Adrenal gland (tissue), 12 donors: Measurements from ENCODE around the gene ECE2. TPM values are rescaled to one million over a fixed set of nuclear protein-coding genes. Genes with fewer than 3 reads are reported as not detected.

Experiments used
- DNase-seq, 7 donors: peaks; one replicate each; pipeline ENCODE4 v3.0.0-alpha.2; 2019 to 2020
- H3K27ac ChIP-seq, 5 donors: fragments of 200-600 bp; sonication (generic) in 4 of 5; 1 replicate in 3 of 5; 2 replicates in 2 of 5; pipeline versions ENCODE4 v1.5.1 to v1.8.0; 2016 to 2020; ENCODE audit warnings: mild to moderate bottlenecking in 1 of 5
- H3K27me3 ChIP-seq: fragments of 200-600 bp; 2 replicates; pipeline ENCODE4 v1.8.0; 2021
- H3K36me3 ChIP-seq, 2 donors: fragments of 200-600 bp; replicated peaks in 1 of 2; 1 replicate in 1 of 2; 2 replicates in 1 of 2; pipeline versions ENCODE4 v1.5.1 to v1.8.0; 2018 to 2022
- H3K4me1 ChIP-seq, 2 donors: fragments of 200-600 bp; replicated peaks in 1 of 2; 1 replicate in 1 of 2; 2 replicates in 1 of 2; pipeline versions ENCODE4 v1.5.1 to v1.8.0; 2018 to 2021
- H3K4me3 ChIP-seq, 4 donors: fragments of 200-600 bp; sonication (generic) in 3 of 4; one replicate each; pipeline ENCODE4 v1.5.1; 2016 to 2018
- H3K9me3 ChIP-seq, 3 donors: fragments of 200-600 bp; sonication (generic) in 1 of 3; replicated peaks in 1 of 3; 1 replicate in 2 of 3; 2 replicates in 1 of 3; pipeline versions ENCODE4 v1.5.1 to v1.8.0; 2016 to 2021
- CTCF ChIP-seq, 6 experiments: fragments of 450-650 bp in 4 of 6; fragments of 200-600 bp in 2 of 6; sonication (generic) in 1 of 6; IDR thresholded peaks; 1 replicate in 5 of 6; 2 replicates in 1 of 6; pipeline versions ENCODE4 v1.5.1 to v1.8.0; 2016 to 2021; ENCODE audit warnings: antibody characterized with exemption in 6 of 6, mild to moderate bottlenecking in 2 of 6, moderate library complexity in 1 of 6
- POLR2A ChIP-seq, 2 donors: fragments of 450-650 bp; IDR thresholded peaks; one replicate each; pipeline ENCODE4 v1.6.1; 2017; ENCODE audit warnings: antibody characterized with exemption in 2 of 2, mild to moderate bottlenecking in 2 of 2, moderate library complexity in 1 of 2
- WGBS, 4 donors: extraction: QIAGEN DNeasy Blood & Tissue Kit in 2 of 4; methylation state at CpG; one replicate each; pipeline versions ENCODE4 v1.1.5 to v1.1.7; 2013 to 2017; 5-methylcytosine and 5-hydroxymethylcytosine counted together
- intact Hi-C, 2 donors: fragments of 100-400 bp; cut with DNase I; formaldehyde crosslinking; loops; one replicate each; pipeline versions ENCODE4 v1.14.1 to v1.15.0; 2022 to 2023
- polyA plus RNA-seq, 3 donors: library from polyadenylated mRNA; stranded (reverse); fragments of 200-250 nt in 2 of 3; fragments of 350-450 nt in 1 of 3; fragmentation: Illumina TruSeq in 1 of 3; extraction: RNeasy Lipid Tissue Mini Kit (QIAGEN cat#74804) in 1 of 3; gene quantifications; one replicate each; pipeline ENCODE4 v1.2.3, GENCODE V29; 2013 to 2014
- total RNA-seq, 9 donors: library from RNA; depleted of rRNA in 4 of 9; stranded (reverse); fragments of >200 nt in 4 of 9; fragments of 120-200 nt in 1 of 9; fragmentation: NEBNext Ultra II Directional in 1 of 9; extraction: Animal tissue kit (Norgen Biotek cat#: 25700) in 1 of 9; gene quantifications; one replicate each; pipeline versions ENCODE4 v1.1.0 to v1.2.4, GENCODE V29; 2013 to 2023
- donor health status: healthy with polysubstance abuse.
- donor health status: Bipolar disorder and iron deficiency.
- donor health status: DM: yes; HTN: yes; CAD: no.
- donor health status: DM: no; HTN: no; CAD: no.
- donor health status: DM: no; HTN: no; CAD: no.
- donor health status: DM: yes; HTN: yes; CAD: no.

Gene ECE2
- total and polyA plus RNA-seq, 12 donors: 0.27 to 15.2 (median 5.8) TPM; not detected in 4

- DNase-seq: no peak
- Histone ChIP-seq H3K36me3 (no peaks in the 10 kb centered on the region), H3K9me3 (no peaks in the 10 kb centered on the region), H3K27me3 (no peaks in the 10 kb centered on the region), H3K27ac (no peak overlapping the region), H3K4me3 (no peak overlapping the region), H3K4me1 (peaks cover 7 to 9% of the 10 kb centered on the region in 2 donors)
- intact Hi-C loops: no loop called here
- 90 to 96% (median 93%) methylated on average over 3 of the region's 3 CpGs for WGBS, 4 donors
- TF ChIP-seq POLR2A (IDR thresholded peaks at IDR 0.05) (no peak), CTCF (IDR thresholded peaks at IDR 0.05) (no peak)
Measured at GRCh38 chr3:184255291-184256039, 20.4 kb upstream of the ECE2 start.

GRCh38 chr3:184257083-184257915 lies 18.5 kb upstream of the ECE2 start:
- WGBS, 4 donors: 92 to 95% (median 93%) methylated on average over 16 to 23 of the region's 23 CpGs
- intact Hi-C loops: no loop called here
- Histone ChIP-seq H3K4me3 (no peak overlapping the region), H3K36me3 (no peaks in the 10 kb centered on the region), H3K27me3 (no peaks in the 10 kb centered on the region), H3K9me3 (no peaks in the 10 kb centered on the region), H3K4me1 (peaks cover 19 to 22% of the 10 kb centered on the region in 2 donors), H3K27ac (no peak overlapping the region)
- TF ChIP-seq POLR2A (IDR thresholded peaks at IDR 0.05) (no peak), CTCF (IDR thresholded peaks at IDR 0.05) (no peak)
- no peak for DNase-seq

- Histone ChIP-seq H3K27ac (peak overlapping the region in 1 of 5 donors; percentile 5), H3K4me3 (no peak overlapping the region), H3K9me3 (no peaks in the 10 kb centered on the region), H3K36me3 (no peaks in the 10 kb centered on the region), H3K4me1 (peaks cover 25 to 27% of the 10 kb centered on the region in 2 donors), H3K27me3 (no peaks in the 10 kb centered on the region)
- DNase-seq: no peak
- intact Hi-C loops: no loop called here
- 86 to 91% (median 90%) methylated on average over 5 of the region's 5 CpGs for WGBS, 4 donors
- TF ChIP-seq CTCF (IDR thresholded peaks at IDR 0.05) (no peak), POLR2A (IDR thresholded peaks at IDR 0.05) (no peak)
Measured at GRCh38 chr3:184258926-184259325, 16.9 kb upstream of the ECE2 start.

- intact Hi-C loops: no loop called here
Measured at GRCh38 chr3:184259396-184259877, 16.4 kb upstream of the ECE2 start.

More at GRCh38 chr3:184259396-184259877, 16.4 kb upstream of the ECE2 start:
- no peaks in the 10 kb centered on the region for H3K27me3 ChIP-seq
- H3K4me3 ChIP-seq: no peak overlapping the region
- no peaks in the 10 kb centered on the region for H3K9me3 ChIP-seq
- H3K27ac ChIP-seq: peak overlapping the region in 1 of 5 donors; percentile 5
- TF ChIP-seq CTCF (IDR thresholded peaks at IDR 0.05) (no peak), POLR2A (IDR thresholded peaks at IDR 0.05) (no peak)
- H3K36me3 ChIP-seq: no peaks in the 10 kb centered on the region
- peaks cover 25 to 27% of the 10 kb centered on the region in 2 donors for H3K4me1 ChIP-seq
- WGBS, 4 donors: 14 to 29% (median 20%) methylated on average over 11 to 28 of the region's 28 CpGs
- no peak for DNase-seq
